Tongue (tissue), 2 donors: Measurements from ENCODE around the gene MGAT4B. TPM values are rescaled to one million over a fixed set of nuclear protein-coding genes. Genes with fewer than 3 reads are reported as not detected.
"Not testable (repeated sequence)": the region's sequence is repeated elsewhere in the genome, so short reads cannot be mapped to it uniquely, and the experiment has no call there.

Source experiments
- DNase-seq: peaks from one replicate; pipeline ENCODE4 v3.0.0-alpha.2; 2015
- total RNA-seq: library from RNA; depleted of rRNA; stranded (reverse); fragments of >200 nt; gene quantifications from one replicate; pipeline ENCODE4 v1.2.3, GENCODE V29; 2014

Gene MGAT4B
- total RNA-seq, 1 donor from 2014 or later, result 48.4 TPM

DNA sequence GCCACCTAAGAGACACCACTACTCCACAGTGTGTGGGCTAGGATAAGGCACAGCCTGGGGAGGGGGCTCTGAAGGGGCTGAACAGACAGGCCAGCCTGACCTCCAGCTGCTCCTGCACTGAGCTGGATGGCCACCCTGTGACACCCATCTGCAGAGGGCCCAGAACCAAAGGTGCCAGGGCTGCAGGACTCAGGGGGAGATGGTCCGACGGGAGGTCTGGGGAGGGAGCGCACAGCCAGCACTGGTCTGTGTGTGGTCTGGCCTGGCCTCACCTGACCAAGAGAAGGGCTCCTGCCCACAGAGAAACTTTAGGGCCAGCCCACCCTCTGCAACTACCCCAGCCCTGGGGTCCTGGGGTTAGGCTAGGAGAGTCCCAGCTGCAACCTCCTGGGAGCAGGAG is 12.1 kb downstream of the MGAT4B start:
- no peak for DNase-seq

DNA sequence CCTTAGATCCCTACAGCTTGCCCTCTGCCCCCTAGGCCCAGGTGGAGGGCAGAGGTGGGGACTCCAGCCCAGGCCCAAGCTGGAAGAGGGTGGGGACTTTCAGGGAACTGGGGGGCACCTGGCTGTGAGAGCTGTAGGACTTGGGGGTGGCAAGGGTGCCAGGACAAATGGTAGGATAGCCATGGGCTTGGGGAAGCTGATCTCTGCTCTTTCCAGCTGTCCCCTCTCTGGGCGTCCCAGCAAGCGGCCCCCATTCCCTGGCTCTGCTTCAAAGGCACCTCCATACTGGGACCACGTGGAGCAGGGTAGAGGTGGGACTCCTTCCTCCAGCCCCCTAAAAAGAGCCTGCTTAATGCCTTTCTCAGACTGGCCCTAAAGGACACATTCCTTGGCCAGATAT is 12.5 kb downstream of the MGAT4B start:
- DNase-seq, result no peak

DNA sequence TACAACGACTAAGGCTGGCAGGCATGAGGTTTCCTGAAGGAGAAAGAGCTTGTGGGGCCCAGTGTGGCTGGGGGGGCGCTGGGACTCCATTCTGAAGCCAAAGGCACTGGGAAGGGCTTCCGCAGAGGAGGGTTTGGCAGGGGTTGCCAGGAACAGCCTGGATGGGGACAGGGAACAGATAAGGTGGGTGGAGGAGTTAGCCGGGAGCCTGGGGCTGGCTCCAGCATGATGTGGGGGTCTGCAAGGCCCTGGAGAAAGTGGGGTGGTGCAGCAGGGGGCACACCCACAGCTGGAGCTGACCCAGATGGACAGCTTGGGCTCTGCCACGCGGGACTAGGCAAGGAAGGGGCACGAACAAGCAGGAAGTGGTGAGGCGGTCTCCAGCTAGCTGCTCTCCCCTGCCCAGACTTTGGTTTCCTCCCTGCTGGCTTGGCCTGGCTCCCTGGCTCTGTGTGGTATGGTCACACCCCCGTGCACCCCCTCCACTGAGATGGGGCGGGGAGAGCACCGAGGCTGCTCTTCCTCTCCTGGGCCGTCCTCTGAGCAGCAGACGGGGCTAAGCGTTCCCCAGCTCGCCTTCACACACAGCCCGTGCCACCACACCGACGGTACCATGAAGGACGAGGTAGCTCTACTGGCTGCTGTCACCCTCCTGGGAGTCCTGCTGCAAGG is 13.1 kb downstream of the MGAT4B start, which contains the start of gene LTC4S:
TSS of gene LTC4S (plus strand) at position 519 of the 672 bp plus-strand sequence. CDS start at position 614, 95 bp downstream.
- DNase-seq, result peak; percentile 60

DNA sequence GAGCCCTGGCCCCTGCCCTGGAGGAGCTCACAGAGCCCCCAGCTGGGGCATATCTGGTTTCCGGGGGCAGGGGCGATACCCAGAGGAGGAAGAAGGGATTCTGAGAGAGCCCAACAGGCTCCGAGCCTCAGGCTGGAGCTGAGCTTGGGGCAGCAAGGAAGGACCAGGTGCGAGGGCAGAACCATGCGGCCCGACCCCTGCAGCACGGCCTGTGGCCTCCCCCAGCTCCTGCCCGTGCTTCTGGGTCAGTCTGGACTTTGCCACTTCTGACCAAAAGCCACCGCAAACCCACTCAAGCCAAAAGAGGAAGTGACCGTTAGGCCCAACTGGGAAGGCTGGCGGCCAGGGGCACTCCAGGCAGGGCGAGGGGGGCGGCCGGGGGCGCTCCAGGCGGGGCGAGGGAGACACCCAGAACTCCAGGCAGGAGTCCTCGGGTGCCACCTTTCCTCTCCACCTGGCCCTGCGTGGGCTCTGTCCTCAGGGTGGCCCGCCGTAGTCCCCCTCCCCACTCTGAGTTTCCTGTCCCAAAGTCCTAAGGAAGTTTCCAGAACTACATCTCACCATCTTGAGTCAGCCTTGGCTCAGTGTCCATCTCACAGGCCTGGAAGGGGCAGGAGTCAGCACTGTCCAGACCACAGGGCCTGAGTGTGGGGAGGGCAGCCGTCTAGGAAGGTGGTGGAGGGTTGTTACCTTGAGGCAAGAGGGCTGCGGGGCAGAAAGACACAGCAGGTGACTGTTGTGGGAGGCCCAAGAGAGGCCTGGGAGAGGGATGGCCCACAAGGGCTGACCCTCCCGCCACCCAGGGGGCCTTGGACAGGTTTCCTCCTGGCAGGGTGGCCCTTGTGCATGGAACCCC is 13.8 kb downstream of the MGAT4B start:
- DNase-seq, result no peak

DNA sequence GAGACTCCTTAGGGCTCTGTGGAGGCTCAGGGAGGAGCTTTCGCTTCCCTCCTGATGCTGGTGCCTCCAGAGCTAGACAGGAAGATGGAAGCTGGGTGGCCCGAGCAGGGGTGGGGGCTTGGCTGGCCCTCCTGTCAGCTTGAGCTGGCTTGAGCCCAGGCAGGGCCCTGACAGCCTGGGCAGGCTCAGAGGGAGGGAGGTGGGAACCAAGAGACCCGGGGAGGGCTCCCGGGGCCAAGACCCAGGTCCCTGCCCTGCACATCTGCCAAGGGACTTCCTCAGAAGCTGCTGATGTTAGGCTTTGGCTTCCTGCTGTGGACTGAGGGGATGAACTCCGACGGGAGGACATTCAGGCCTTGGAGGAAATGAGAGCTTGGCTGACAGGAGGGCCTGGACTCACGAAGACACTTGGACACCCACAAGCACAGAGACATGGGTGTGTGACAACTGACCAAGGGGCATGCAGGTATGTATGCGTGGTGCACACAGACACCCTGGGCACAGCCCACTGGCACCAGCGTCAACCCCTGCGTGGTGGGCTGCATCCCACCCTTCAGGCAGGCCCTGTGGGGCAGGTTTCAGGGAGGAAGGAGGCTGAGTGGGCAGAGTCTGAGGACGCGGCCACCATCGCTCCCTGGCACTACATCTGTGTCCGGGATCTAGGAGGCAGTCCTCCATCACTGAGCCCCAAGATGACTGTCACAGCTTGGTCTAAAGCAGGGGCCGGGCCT is 14.6 kb downstream of the MGAT4B start:
- DNase-seq, result no peak

DNA sequence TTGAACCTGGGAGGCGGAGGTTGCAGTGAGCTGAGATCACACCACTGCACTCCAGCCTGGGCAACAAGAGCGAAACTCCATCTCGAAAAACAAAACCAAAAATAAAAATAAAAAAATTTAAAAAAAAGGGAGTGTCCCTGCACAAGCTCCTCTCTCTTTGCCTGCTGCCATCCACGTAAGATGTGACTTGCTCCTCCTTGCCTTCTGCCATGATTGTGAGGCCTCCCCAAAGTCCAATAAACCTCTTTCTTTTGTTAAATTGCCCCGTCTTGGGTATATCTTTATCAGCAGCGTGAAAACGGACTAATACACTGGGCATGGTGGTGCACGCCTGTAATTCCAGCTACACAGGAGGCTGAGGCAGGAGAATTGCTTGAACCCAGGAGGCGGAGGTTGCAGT is 17.4 kb downstream of the MGAT4B start:
- not testable (repeated sequence) for DNase-seq

DNA sequence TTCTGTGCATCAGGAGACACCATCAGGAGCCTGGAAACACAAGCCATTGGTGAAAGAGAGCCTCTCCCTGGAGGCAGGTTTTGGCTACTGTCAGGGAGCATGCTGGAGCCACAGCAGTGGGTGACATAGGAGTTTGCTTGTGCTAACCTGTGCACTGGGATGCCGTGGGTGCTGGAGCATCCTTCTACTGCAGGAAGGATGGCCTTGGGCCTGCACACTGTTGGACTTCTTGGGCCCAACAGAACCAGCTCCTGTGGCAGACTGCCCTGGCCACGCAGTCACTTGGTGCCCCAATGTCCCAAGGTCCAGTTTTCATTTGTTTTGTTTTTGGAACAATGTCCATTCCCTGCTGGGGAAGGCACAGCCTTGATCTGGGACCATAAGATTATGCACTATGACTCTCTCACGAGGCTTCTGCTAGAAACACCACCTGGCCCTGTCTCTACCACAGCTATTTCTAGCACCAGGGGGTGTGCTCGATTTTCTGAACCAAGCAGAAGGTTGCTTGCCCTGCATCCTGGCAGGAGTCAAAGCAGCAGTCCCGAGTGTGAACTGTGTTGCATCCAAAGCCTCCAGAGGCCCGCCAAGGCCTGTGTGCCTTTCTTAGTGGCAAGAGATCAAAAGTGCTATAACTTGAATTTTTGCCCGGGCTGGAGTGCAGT is 18.3 kb downstream of the MGAT4B start:
- no peak for DNase-seq

DNA sequence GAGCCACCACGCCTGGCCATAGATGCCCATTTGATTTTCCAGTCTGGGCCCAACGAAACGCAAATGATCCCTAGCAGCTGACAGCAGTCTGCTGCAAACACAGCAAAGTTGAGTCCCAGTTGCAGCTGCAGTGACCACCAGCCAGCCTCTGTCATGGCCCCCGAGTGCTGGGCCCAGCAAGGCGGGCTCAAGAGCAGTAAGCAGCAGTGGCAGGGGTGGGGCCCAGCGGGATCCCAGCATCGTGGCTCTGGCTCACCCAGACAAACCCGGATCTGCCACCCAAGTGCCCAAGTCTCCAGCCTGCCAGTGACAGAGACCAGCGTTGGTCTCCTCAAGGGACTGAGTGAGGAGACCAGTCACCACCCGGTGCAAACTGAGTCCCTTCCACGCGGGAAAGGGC is 19.8 kb downstream of the MGAT4B start:
- no peak for DNase-seq

DNA sequence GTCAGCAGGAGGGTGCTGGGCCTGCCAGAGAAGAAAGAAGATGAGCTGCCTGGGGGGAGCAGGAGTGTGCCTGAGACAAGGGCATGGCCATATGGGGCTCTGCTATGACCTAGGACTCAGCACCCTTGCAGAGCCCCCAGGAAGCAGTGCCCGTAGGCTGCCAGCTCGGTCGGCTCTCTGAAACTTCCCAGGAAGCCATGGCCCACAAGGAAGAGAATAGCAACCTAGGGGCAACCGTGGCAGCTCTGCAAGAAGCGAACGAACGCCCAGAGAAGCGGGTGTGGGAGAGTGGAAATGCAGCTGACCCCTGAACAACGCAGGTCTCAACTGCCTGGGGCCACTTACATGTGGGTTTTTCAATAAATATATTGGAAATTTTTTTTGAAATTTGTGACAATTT is 23.5 kb downstream of the MGAT4B start:
- no peak for DNase-seq

DNA sequence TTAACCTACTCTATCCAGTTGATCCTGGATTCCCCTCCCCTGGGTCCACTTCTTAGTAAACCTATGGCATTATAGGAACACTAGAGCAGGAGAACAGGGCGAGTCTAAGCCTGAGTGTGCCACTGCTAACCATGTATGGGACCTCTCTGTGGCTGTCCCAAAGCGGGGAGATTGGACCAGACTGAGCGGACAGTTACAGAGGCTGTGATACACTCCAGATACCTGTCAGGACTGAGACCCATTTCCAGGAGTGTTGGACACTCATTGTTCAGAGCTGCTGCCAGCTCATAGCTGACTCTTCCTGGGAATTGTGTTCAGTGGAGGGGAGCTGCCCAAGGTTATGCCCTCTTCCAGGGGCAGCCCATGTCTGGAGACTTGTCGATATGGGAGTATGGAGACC is 24.8 kb downstream of the MGAT4B start:
- no peak for DNase-seq

DNA sequence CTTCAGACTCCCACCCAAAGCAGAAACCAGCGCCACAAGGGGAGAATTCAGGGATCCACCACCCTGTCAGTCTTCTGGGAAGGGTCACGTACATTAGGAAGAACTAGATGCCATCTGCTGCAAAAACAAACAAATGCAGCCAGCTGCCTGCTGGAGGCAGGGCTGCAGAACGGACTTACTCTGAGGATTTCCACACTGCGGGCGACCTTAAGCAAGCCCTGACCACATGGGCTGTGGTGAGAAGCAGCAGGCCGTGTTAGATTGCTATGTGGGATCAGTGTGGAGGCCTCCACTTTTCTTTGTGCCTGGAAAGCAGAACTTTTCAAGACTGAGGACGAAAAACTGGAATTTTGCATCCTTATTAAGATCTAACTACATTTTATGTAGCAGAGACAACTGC is 26.3 kb downstream of the MGAT4B start:
- no peak for DNase-seq

DNA sequence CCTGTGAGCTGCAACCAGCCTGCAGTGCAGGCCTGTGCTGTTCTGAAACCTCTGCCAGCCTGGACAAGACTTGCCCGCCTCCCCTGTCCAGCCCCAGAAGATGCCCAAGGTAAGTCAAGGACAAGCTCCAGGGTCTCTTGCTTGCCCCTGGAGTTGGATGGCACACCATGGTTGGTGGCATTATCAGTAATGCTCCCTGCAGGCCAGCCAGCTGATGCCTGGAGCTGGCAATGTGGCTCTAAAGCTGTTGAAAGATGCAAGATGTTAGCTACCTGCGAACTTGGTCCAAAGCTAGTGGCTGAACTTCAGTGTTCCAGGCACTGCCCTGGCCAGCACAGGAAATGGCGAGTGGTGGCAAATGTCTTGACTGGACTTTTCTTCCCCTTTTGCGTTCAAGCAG is 26.8 kb downstream of the MGAT4B start:
- no peak for DNase-seq

DNA sequence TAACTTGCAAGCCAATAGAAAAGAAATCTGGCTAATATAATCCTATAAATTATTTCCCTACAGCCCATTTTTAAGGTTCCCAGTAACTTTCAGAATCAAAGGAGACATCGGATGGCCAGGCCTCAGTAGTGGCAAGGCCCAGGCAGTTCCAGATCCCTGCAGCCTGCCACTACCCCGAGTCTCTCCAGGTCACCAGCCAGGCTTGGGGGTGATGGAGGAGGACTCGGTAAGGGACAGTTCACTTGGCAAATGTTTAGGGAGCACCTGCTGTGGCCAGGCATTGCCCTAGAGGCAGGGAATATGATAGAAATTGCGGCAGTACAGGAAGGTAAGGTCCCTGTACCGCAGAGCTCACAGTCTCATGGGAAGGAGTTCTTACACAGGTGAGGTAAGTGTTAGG is 28.1 kb downstream of the MGAT4B start:
- DNase-seq, result no peak

DNA sequence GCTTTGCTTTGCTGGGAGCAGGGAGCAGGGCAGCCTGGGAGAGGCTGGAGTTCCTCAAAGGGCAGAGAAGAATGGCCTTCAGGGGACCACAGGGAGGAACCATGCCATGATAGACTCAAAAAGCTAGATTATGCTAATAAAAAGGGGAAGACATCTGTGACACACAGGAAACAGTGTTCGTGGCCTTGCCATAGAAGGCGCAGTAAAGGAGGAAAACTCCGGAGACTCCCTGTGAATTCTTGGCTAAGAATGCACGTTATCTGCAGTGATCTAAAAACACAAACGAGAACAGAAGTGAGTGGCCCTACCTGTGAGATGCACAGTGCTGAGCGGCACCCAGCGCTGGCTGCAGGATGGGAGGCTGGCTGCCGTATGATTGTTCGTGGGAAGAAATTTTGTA is 28.8 kb downstream of the MGAT4B start:
- no peak for DNase-seq

DNA sequence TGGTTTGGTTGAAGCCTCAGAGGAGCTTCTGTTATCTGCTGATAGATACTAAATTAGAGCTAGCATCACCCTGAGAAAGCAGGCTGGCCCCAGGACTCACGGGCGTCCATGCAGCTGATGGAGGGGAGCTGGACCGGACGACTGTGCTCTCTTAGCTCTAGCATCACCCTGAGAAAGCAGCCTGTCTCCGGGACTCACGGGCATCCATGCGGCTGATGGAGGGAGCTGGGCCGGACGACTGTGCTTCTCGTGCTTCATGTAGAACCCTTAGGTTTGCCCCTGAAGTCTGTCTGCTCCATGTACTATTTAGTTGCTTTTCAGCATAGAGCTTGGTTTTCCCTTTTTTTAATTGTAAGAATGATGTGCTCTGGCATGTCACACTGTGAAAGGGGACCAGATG is 29.2 kb downstream of the MGAT4B start:
- DNase-seq, result no peak

DNA sequence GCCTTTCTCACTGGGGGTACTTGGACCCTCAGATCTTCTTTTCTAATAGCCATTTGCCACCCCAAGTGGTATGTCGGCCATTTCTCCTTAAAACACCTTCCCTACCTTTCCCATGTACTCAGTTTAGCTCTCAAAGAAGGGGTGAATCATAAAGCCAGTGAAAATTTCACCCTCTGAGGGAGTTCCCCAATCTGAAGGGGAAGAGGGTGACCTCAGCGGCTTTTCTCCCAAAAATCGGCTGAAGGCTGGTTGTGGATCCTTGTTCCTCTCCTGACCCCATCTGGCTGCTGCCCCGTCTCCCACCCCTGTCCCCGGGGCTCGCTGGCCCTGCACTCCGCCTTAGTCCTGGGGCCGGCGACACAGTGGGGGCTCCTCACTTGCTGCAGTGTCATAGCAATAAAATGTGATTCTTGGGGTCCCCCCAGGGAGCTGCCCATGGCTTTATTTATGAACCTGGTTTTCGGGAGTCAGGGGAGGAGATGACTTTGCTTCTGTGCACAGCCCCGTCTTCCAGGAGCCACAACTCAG is 30.2 kb downstream of the MGAT4B start:
- DNase-seq, result no peak

DNA sequence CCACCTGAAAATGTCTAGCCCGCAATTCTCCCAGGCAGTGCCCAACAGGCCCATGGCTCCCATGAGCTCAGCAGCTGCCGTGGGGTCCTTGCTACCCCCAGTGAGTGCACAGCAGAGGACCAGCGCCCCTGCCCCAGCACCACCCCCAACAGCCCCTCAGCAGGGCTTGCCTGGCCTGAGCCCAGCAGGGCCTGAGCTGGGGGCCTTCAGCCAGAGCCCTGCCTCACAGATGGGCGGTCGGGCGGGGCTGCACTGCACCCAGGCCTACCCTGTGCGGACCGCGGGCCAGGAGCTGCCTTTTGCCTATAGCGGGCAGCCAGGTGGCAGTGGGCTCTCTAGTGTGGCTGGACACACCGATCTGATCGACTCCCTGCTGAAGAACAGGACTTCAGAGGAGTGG is 32.2 kb downstream of the MGAT4B start:
- DNase-seq, result no peak

DNA sequence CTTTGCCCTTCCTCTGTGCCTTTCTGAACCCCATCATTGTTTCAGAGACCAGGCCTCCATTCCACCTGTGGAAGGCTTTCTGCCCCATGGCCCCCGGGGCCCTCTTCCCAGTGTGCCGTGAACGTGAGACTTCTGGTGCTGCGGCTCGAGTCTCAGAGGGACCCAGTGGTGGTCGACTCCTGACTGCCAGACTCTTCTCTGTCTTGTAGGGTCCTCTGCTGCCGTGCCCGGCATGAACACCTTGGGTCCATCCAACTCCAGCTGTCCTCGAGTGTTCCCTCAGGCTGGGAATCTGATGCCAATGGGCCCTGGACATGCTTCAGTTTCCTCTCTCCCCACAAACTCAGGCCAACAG is 33.0 kb downstream of the MGAT4B start:
- DNase-seq, result no peak

DNA sequence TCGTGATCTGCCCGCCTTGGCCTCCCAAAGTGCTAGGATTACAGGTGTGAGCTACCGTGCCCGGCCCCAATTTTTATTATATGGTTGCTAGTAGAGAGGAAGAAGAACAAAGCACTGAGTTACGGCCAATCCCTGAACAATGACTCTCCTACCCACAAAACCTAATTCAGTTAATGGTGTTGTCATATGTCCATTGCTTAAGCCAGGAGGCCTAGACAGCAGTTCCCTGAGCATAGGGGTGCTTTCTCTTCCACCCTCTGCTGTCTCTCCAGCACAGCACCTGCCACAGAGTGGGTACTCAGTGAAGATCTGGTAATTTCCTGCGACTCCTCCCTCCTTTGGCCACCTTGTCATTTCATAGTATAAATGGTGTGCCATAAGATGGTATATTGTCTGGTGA is 34.3 kb downstream of the MGAT4B start:
- no peak for DNase-seq

DNA sequence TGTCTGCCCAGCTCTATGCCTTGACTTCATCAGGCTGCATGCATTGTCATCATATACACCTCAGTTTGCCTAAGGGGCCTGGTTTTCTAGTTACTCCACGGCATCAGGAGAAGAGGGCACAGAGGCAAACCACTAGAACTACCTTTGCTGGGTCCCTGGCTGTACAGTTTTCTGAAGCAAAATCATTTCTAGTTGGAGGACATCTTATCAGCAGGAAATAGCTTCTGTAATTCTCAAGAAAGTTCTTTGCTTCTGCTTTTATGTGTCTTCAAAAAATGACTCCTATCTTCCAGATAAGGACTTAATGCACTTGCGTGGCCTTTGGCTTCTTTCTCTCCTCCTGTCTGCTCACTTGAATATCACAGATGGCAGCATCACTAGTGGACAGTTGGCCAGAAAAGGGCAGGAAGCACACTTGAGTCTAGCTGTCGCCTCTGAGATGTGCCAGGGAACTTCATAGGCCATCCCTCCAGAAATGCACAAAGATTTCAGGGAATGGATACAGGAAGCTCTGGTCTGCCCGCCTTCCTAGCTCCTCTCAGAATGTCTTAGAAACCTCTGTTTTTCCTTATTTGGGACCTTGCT is 35.3 kb downstream of the MGAT4B start:
- DNase-seq, result no peak

DNA sequence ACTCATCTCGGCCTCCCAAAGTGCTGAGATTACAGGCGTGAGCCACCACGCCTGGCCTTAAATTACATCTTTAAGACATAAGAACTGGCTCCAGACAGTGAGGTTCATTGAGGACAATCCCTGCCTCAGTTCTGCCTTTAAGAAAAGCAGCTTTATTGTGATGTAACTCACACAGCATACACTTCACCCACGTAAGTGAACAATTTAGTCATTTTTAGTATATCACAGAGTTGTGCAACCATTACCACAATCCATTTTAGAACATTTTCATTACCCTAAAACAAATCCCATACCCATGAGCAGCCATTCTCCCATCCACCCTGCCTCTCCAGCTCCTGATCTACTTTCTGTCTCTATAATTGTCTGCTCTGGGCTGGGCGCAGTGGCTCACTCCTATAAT is 36.9 kb downstream of the MGAT4B start:
- no peak for DNase-seq

DNA sequence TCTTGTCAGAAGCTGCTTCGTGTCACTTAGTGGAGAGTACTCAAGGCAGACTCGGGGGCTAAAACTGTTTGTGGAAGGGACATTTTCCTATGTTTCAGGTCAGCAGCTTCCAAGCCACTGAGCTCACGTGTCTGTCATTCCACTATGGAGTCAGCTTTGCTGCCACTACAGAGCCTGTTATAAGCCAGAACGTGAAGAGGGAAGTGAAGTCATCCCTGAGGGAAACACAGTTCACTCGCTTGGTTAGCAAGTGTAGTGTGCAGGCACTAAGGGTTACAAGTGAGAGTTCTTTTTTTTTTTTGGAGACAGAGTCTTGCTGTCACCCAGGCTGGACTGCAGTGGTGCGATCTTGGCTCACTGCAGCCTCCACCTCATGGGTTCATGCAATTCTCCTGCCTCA is 37.4 kb downstream of the MGAT4B start:
- no peak for DNase-seq
